ENCODE data around the gene DCST1. TPM values are rescaled to one million over a fixed set of nuclear protein-coding genes. Genes with fewer than 3 reads are reported as not detected.

Gene DCST1
- total RNA-seq, 1 experiment from 2014 or later: 0.17 TPM

GRCh38 chr1:155077758-155078445, 44.3 kb downstream of the DCST1 start:
- no peak for DNase-seq
- Mint-ChIP-seq H3K36me3 (ENCODE audit: insufficient read depth, unreplicated experiment) (peaks cover 23% of the 10 kb centered on the region), H3K4me1 (ENCODE audit: low read depth, unreplicated experiment) (peaks cover 39% of the 10 kb centered on the region), H3K9me3 (ENCODE audit: low read depth, unreplicated experiment) (no peaks in the 10 kb centered on the region), H3K27ac (ENCODE audit: unreplicated experiment) (no peak overlapping the region), H3K27me3 (ENCODE audit: unreplicated experiment) (peaks cover 90% of the 10 kb centered on the region), H3K4me3 (ENCODE audit: low read depth, unreplicated experiment) (peak overlapping the region; percentile 58)
- BruUV-seq (replicated peaks): no TSS peak
- CTCF ChIA-PET: no interaction called here
- intact Hi-C loops (cut with micrococcal nuclease; ENCODE audit: unreplicated experiment): no loop called here
- TF ChIP-seq, protein P1, sequence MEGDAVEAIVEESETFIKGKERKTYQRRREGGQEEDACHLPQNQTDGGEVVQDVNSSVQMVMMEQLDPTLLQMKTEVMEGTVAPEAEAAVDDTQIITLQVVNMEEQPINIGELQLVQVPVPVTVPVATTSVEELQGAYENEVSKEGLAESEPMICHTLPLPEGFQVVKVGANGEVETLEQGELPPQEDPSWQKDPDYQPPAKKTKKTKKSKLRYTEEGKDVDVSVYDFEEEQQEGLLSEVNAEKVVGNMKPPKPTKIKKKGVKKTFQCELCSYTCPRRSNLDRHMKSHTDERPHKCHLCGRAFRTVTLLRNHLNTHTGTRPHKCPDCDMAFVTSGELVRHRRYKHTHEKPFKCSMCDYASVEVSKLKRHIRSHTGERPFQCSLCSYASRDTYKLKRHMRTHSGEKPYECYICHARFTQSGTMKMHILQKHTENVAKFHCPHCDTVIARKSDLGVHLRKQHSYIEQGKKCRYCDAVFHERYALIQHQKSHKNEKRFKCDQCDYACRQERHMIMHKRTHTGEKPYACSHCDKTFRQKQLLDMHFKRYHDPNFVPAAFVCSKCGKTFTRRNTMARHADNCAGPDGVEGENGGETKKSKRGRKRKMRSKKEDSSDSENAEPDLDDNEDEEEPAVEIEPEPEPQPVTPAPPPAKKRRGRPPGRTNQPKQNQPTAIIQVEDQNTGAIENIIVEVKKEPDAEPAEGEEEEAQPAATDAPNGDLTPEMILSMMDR (IDR thresholded peaks at IDR 0.05; ENCODE audit: unreplicated experiment): no peak

- Mint-ChIP-seq H3K27ac (ENCODE audit: unreplicated experiment) (peak within 1 kb of the TSS; percentile 16), H3K36me3 (ENCODE audit: insufficient read depth, unreplicated experiment) (peaks cover 25% of the 10 kb centered on the region), H3K4me1 (ENCODE audit: low read depth, unreplicated experiment) (peaks cover 46% of the 10 kb centered on the region), H3K4me3 (ENCODE audit: low read depth, unreplicated experiment) (peak within 1 kb of the TSS; percentile 58), H3K9me3 (ENCODE audit: low read depth, unreplicated experiment) (no peaks in the 10 kb centered on the region), H3K27me3 (ENCODE audit: unreplicated experiment) (peaks cover 90% of the 10 kb centered on the region)
- no TSS peak for BruUV-seq (replicated peaks)
- intact Hi-C loops (cut with micrococcal nuclease; ENCODE audit: unreplicated experiment): no loop called here
- DNase-seq: peak; percentile 88
- TF ChIP-seq, protein P1 (IDR thresholded peaks at IDR 0.05; ENCODE audit: unreplicated experiment): no peak
- CTCF ChIA-PET: interaction anchor here (0.6 to 1.1 kb wide), 3 partner anchors 17 to 94 kb away, joined by 3 to 6 read pairs (median 4); partner anchors contain the start of genes DPM3 and KRTCAP2
Measured at GRCh38 chr1:155078469-155079209, 45.0 kb downstream of the DCST1 start, which contains the start of gene EFNA3. TSS of gene EFNA3 (plus strand) at chr1:155078837. CDS start at chr1:155078942, 105 bp downstream.

DNA sequence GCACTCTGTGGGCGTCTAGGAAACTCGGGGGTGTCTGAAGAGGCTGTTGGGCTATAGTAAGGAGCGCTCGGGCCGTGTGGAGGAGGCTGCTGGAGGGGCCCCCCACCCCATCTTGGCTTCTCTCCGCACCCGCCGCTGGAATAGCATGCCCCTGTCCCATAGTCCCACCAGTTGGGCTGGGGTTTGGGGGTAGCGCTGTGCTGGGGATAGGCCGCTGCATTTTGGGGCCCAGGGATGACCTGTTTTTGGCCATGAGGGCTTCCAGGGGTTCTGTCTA, 45.5 kb downstream of the DCST1 start:
- intact Hi-C loops (cut with micrococcal nuclease; ENCODE audit: unreplicated experiment): no loop called here
- peak overlapping the region; percentile 58 for H3K4me3 Mint-ChIP-seq (ENCODE audit: low read depth, unreplicated experiment)
- no peak for DNase-seq
- TF ChIP-seq, protein P1 (IDR thresholded peaks at IDR 0.05; ENCODE audit: unreplicated experiment): no peak
- peak overlapping the region; percentile 16 for H3K27ac Mint-ChIP-seq (ENCODE audit: unreplicated experiment)
- CTCF ChIA-PET: interaction anchor here (0.6 to 1.1 kb wide), 3 partner anchors 18 to 94 kb away, joined by 3 to 6 read pairs (median 4); partner anchors contain the start of genes DPM3 and KRTCAP2
- H3K36me3 Mint-ChIP-seq (ENCODE audit: insufficient read depth, unreplicated experiment): peaks cover 30% of the 10 kb centered on the region
- H3K4me1 Mint-ChIP-seq (ENCODE audit: low read depth, unreplicated experiment): peaks cover 51% of the 10 kb centered on the region
- no peaks in the 10 kb centered on the region for H3K9me3 Mint-ChIP-seq (ENCODE audit: low read depth, unreplicated experiment)
- BruUV-seq (replicated peaks): no TSS peak
- H3K27me3 Mint-ChIP-seq (ENCODE audit: unreplicated experiment): peaks cover 85% of the 10 kb centered on the region

DNA sequence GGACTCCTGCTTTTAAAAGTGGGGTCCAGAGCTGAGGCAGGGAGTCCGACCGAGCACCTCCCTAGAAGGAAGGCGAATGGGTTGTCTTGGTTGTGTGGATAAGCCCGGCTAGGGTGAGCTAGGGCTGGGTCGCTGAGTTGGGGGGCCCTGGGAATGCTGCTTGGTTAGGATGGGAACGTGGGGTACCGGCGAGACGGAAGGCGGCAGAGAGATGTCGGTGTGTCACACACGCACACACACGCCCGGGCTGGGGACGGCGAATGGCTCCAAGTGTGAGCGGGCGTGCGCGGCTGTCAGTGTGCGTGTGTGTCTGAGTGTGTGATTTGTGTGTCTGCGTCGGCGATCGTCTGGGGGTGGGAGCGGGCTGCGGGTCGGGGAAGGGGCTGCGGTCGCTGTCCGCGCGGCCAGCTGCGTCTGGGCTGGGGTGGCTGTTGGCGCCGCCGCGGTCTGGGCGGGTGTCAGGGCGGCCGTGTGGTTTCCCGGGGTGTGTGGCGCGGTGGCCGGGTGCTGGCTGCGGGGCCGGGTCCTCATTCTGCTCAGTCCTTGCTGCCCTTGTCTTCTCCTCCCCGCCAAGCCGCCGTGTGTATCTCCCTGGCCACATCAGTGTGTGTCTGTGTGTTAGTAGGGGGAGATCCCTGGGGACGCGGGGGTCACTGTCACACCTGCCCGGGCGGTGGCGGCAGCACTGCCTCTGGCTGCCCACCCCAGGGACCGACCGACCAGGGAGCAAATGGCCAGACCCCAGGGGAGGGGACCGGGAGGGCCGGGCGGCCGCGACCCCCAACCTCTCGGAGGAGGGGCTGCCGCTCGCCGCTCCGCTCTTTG, 46.1 kb downstream of the DCST1 start:
- CTCF ChIA-PET: interaction anchor here (0.8 to 1.6 kb wide), 4 partner anchors 18 to 113 kb away, joined by 3 to 6 read pairs (median 4); partner anchors contain the start of gene DPM3
- BruUV-seq (replicated peaks): no TSS peak
- intact Hi-C loops (cut with micrococcal nuclease; ENCODE audit: unreplicated experiment): loop anchor here (5.0 kb wide), 1 partner anchor 32 kb away; no protein-coding TSS in a partner anchor
- H3K9me3 Mint-ChIP-seq (ENCODE audit: low read depth, unreplicated experiment): no peaks in the 10 kb centered on the region
- TF ChIP-seq, protein P1 (IDR thresholded peaks at IDR 0.05; ENCODE audit: unreplicated experiment): no peak
- H3K27ac Mint-ChIP-seq (ENCODE audit: unreplicated experiment): peak overlapping the region; percentile 16
- peaks cover 35% of the 10 kb centered on the region for H3K36me3 Mint-ChIP-seq (ENCODE audit: insufficient read depth, unreplicated experiment)
- H3K4me1 Mint-ChIP-seq (ENCODE audit: low read depth, unreplicated experiment): peaks cover 55% of the 10 kb centered on the region
- peaks cover 79% of the 10 kb centered on the region for H3K27me3 Mint-ChIP-seq (ENCODE audit: unreplicated experiment)
- no peak for DNase-seq
- peak overlapping the region; percentile 58 for H3K4me3 Mint-ChIP-seq (ENCODE audit: low read depth, unreplicated experiment)
